HepG2 (cell line): ENCODE results near the gene NSMCE1. TPM values are rescaled to one million over a fixed set of nuclear protein-coding genes. Genes with fewer than 3 reads are reported as not detected.

Source experiments
- ASH2L ChIP-seq: fragments of 300-600, 200-600 bp; sonication (generic); IDR thresholded peaks from 2 replicates; pipeline ENCODE4 v1.7.0; 2017; ENCODE audit warnings: low read depth, mild to moderate bottlenecking, moderate library complexity, mixed read lengths, low read length; ENCODE audit not compliant: insufficient read length
- CBX1 ChIP-seq: IDR thresholded peaks from one replicate; pipeline ENCODE4 v1.6.1; 2016; ENCODE audit warnings: antibody characterized with exemption, low read depth
- CEBPB ChIP-seq: IDR thresholded peaks from 2 replicates; pipeline ENCODE4 v1.6.1; 2011; ENCODE audit warnings: low read depth, low read length, improper control_type of control experiment, borderline replicate concordance
- FOXA3 ChIP-seq: IDR thresholded peaks from 2 replicates; pipeline ENCODE4 v1.6.1; 2016; ENCODE audit warnings: missing genetic modification reagents, missing compliant biosample characterization
- HOXD1 ChIP-seq: sonication (generic); formaldehyde crosslinking; IDR thresholded peaks from 2 replicates; pipeline ENCODE4 v1.5.0; 2020; ENCODE audit warnings: missing genetic modification reagents
- KDM4B ChIP-seq: sonication (generic); formaldehyde crosslinking; IDR thresholded peaks from 2 replicates; pipeline ENCODE4 v1.4.0; 2020; ENCODE audit warnings: missing genetic modification reagents
- MATR3 ChIP-seq: sonication (generic); formaldehyde crosslinking; IDR thresholded peaks from 2 replicates; pipeline ENCODE4 v1.4.0; 2020; ENCODE audit warnings: missing genetic modification reagents
- SMAD9 ChIP-seq: sonication (generic); formaldehyde crosslinking; IDR thresholded peaks from 2 replicates; pipeline ENCODE4 v1.5.1; 2020; ENCODE audit warnings: mild to moderate bottlenecking, missing genetic modification reagents
- SOX13 ChIP-seq, 3 experiments: fragments of 450-650 bp in 1 of 3; sonication (generic) in 1 of 3; formaldehyde crosslinking in 1 of 3; IDR thresholded peaks in 2 of 3; conservative IDR thresholded peaks in 1 of 3; 2 replicates each; pipeline versions ENCODE4 v1.5.0 to v1.6.1; 2016 to 2020; ENCODE audit warnings: antibody characterized with exemption in 1 of 3, mild to moderate bottlenecking in 1 of 3, missing compliant biosample characterization in 1 of 3, missing genetic modification reagents in 1 of 3, moderate library complexity in 1 of 3
- YEATS4 ChIP-seq: sonication (generic); formaldehyde crosslinking; IDR thresholded peaks from 2 replicates; pipeline ENCODE4 v1.4.0; 2020; ENCODE audit warnings: missing genetic modification reagents, borderline replicate concordance
- ZFP62 ChIP-seq: sonication (generic); formaldehyde crosslinking; IDR thresholded peaks from 2 replicates; pipeline ENCODE4 v1.4.0; 2020; ENCODE audit warnings: missing genetic modification reagents
- ZNF10 ChIP-seq: sonication (generic); formaldehyde crosslinking; IDR thresholded peaks from 2 replicates; pipeline ENCODE4 v1.4.0; 2020; ENCODE audit warnings: mild to moderate bottlenecking, low read depth, missing genetic modification reagents, borderline replicate concordance
- ZNF747 ChIP-seq: sonication (generic); formaldehyde crosslinking; IDR thresholded peaks from 2 replicates; pipeline ENCODE4 v1.8.1; 2023; ENCODE audit warnings: missing genetic modification reagents, mild to moderate bottlenecking, borderline replicate concordance
- polyA plus RNA-seq, 8 experiments: library from polyadenylated mRNA; depleted of rRNA in 3 of 8; stranded (reverse) in 7 of 8; unstranded in 1 of 8; fragments of >200 nt; fragmentation: Illumina TruSeq in 4 of 8; extraction: Trizol in 4 of 8; gene quantifications; 2 replicates each; pipeline versions ENCODE4 v1.2.1 to v1.2.3, GENCODE V29; 2011 to 2016; ENCODE audit warnings: low read depth in 4 of 8, missing spikeins in 1 of 8, mixed read lengths in 1 of 8; ENCODE audit not compliant: insufficient read depth in 1 of 8
- total RNA-seq, 5 experiments: library from RNA; depleted of rRNA; stranded (reverse); fragments of >200 nt; fragmentation: Illumina TruSeq; extraction: Trizol; gene quantifications; 2 replicates each; pipeline ENCODE4 v1.2.3, GENCODE V29; 2016; ENCODE audit warnings: low read depth in 1 of 5
- TF ChIP-seq, protein P1 (sequence below): sonication (generic); formaldehyde crosslinking; IDR thresholded peaks from 2 replicates; pipeline ENCODE4 v1.8.1; 2023; ENCODE audit warnings: mild to moderate bottlenecking, missing genetic modification reagents
- TF ChIP-seq, protein P2 (sequence below): IDR thresholded peaks from 2 replicates; pipeline ENCODE4 v1.6.1; 2016; ENCODE audit warnings: missing genetic modification reagents, missing compliant biosample characterization
- TF ChIP-seq, protein P3 (sequence below): sonication (generic); formaldehyde crosslinking; IDR thresholded peaks from 2 replicates; pipeline ENCODE4 v1.5.1; 2020; ENCODE audit warnings: mild to moderate bottlenecking, moderate library complexity, missing genetic modification reagents
- TF ChIP-seq, protein P4 (sequence below): sonication (generic); formaldehyde crosslinking; IDR thresholded peaks from 2 replicates; pipeline ENCODE4 v1.5.0; 2020; ENCODE audit warnings: mild to moderate bottlenecking, missing genetic modification reagents
- TF ChIP-seq, protein P5 (sequence below): sonication (generic); formaldehyde crosslinking; conservative IDR thresholded peaks from 2 replicates; pipeline ENCODE4 v1.4.0; 2020; ENCODE audit warnings: missing genetic modification reagents
- TF ChIP-seq, protein P6 (sequence below): sonication (generic); formaldehyde crosslinking; IDR thresholded peaks from 2 replicates; pipeline ENCODE4 v1.4.0; 2020; ENCODE audit warnings: mild to moderate bottlenecking, missing genetic modification reagents

The NSMCE1 gene
- total and polyA plus RNA-seq, 2 of the 13 experiments (the other 11 are each of a cell fraction or from before 2014, with no cell fraction given), result 42.7 to 52.9 TPM

DNA sequence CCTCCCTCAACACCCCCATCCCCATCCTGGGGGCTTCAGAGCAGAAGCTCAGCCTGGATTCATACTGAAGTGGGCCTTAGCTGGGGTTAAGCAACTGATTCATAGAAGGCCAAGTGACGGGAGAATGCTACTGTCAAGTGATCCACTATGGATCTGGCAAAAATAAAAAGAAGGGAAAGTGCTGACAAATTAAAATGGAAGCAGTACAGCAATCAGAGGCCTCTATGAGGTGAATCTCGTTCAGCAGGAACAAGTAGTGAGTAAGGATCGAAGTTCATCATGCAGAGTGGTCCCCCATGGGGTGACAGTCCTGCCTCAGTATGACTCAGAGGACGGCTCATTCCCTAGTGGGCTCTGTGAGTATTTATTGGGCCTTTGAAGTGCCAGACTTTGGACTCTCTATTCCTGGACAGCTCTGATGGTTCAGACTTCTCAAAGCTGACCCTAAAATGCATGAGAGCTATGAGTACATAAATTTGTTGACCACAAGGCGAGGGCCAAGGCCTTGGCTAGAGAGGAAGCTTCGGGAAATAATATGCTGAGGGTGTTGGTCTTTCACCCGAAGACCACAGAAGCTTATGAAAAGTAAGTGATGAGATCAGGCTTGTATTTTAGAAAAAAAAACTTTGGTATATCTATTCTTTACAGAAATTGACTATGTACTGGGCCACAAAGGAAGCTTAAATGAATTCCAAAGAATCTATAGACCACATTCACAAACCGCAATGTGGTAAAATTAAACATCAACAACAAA lies 5.3 kb upstream of the NSMCE1 start (continued):
- TF ChIP-seq, protein P1, sequence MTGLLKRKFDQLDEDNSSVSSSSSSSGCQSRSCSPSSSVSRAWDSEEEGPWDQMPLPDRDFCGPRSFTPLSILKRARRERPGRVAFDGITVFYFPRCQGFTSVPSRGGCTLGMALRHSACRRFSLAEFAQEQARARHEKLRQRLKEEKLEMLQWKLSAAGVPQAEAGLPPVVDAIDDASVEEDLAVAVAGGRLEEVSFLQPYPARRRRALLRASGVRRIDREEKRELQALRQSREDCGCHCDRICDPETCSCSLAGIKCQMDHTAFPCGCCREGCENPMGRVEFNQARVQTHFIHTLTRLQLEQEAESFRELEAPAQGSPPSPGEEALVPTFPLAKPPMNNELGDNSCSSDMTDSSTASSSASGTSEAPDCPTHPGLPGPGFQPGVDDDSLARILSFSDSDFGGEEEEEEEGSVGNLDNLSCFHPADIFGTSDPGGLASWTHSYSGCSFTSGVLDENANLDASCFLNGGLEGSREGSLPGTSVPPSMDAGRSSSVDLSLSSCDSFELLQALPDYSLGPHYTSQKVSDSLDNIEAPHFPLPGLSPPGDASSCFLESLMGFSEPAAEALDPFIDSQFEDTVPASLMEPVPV (CRISPR knock-in tag), result peak; percentile 91
- TF ChIP-seq, protein P2, sequence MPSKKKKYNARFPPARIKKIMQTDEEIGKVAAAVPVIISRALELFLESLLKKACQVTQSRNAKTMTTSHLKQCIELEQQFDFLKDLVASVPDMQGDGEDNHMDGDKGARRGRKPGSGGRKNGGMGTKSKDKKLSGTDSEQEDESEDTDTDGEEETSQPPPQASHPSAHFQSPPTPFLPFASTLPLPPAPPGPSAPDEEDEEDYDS, result peak; percentile 34; the same call in 1 of the 2 replicates
- TF ChIP-seq ZNF10 (CRISPR knock-in tag) (no peak), ZFP62 (CRISPR knock-in tag) (no peak), CBX1 (no peak), ZNF747 (CRISPR knock-in tag) (no peak; the same call in 1 of the 2 replicates), CEBPB (no peak), KDM4B (CRISPR knock-in tag) (0 out of 2 replicates have a peak, but pooled peaks have one; percentile 32), ASH2L (peak; percentile 96), MATR3 (CRISPR knock-in tag) (no peak), YEATS4 (CRISPR knock-in tag) (peak; percentile 92), HOXD1 (peak; percentile 88; the same call in 1 of the 2 replicates), SOX13 (IDR thresholded peaks at IDR 0.05) (peak; percentile 69), SOX13 (CRISPR knock-in tag; conservative IDR thresholded peaks at IDR 0.05 in 1 of 2, IDR thresholded peaks at IDR 0.05 in 1 of 2) (peak in 1 of 2 experiments; percentile 93; a peak in 2 of 4 replicates), FOXA3 (CRISPR knock-in tag) (peak; percentile 94), SMAD9 (CRISPR knock-in tag) (no peak; the same call in 1 of the 2 replicates)
- TF ChIP-seq, protein P3, sequence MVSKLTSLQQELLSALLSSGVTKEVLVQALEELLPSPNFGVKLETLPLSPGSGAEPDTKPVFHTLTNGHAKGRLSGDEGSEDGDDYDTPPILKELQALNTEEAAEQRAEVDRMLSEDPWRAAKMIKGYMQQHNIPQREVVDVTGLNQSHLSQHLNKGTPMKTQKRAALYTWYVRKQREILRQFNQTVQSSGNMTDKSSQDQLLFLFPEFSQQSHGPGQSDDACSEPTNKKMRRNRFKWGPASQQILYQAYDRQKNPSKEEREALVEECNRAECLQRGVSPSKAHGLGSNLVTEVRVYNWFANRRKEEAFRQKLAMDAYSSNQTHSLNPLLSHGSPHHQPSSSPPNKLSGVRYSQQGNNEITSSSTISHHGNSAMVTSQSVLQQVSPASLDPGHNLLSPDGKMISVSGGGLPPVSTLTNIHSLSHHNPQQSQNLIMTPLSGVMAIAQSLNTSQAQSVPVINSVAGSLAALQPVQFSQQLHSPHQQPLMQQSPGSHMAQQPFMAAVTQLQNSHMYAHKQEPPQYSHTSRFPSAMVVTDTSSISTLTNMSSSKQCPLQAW (CRISPR knock-in tag), result peak; percentile 95
- TF ChIP-seq, protein P4, sequence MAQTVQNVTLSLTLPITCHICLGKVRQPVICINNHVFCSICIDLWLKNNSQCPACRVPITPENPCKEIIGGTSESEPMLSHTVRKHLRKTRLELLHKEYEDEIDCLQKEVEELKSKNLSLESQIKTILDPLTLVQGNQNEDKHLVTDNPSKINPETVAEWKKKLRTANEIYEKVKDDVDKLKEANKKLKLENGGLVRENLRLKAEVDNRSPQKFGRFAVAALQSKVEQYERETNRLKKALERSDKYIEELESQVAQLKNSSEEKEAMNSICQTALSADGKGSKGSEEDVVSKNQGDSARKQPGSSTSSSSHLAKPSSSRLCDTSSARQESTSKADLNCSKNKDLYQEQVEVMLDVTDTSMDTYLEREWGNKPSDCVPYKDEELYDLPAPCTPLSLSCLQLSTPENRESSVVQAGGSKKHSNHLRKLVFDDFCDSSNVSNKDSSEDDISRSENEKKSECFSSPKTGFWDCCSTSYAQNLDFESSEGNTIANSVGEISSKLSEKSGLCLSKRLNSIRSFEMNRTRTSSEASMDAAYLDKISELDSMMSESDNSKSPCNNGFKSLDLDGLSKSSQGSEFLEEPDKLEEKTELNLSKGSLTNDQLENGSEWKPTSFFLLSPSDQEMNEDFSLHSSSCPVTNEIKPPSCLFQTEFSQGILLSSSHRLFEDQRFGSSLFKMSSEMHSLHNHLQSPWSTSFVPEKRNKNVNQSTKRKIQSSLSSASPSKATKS (CRISPR knock-in tag), result peak; percentile 94
- TF ChIP-seq, protein P5, sequence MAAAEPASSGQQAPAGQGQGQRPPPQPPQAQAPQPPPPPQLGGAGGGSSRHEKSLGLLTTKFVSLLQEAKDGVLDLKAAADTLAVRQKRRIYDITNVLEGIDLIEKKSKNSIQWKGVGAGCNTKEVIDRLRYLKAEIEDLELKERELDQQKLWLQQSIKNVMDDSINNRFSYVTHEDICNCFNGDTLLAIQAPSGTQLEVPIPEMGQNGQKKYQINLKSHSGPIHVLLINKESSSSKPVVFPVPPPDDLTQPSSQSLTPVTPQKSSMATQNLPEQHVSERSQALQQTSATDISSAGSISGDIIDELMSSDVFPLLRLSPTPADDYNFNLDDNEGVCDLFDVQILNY, result no peak
- TF ChIP-seq, protein P6, sequence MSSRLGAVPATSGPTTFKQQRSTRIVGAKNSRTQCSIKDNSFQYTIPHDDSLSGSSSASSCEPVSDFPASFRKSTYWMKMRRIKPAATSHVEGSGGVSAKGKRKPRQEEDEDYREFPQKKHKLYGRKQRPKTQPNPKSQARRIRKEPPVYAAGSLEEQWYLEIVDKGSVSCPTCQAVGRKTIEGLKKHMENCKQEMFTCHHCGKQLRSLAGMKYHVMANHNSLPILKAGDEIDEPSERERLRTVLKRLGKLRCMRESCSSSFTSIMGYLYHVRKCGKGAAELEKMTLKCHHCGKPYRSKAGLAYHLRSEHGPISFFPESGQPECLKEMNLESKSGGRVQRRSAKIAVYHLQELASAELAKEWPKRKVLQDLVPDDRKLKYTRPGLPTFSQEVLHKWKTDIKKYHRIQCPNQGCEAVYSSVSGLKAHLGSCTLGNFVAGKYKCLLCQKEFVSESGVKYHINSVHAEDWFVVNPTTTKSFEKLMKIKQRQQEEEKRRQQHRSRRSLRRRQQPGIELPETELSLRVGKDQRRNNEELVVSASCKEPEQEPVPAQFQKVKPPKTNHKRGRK (CRISPR knock-in tag), result no peak
